BE2C (cell line): ENCODE measurements around the gene ZBTB47.

Source experiments
- DNase-seq: peaks from one replicate; pipeline ENCODE4 v3.0.0-alpha.2; 2020
- H3K27me3 ChIP-seq: fragments of 250-450 bp; sonication (Bioruptor Pico); 2 replicates; pipeline ENCODE4 v1.5.1; 2020; ENCODE audit warnings: mild to moderate bottlenecking
- H3K36me3 ChIP-seq: fragments of 250-450 bp; sonication (Bioruptor Pico); 2 replicates; pipeline ENCODE4 v1.5.1; 2020; ENCODE audit warnings: mild to moderate bottlenecking
- H3K4me1 ChIP-seq: fragments of 250-450 bp; sonication (Bioruptor Pico); 2 replicates; pipeline ENCODE4 v1.5.1; 2020
- H3K4me3 ChIP-seq: 2 replicates; pipeline ENCODE4 v1.5.1; 2011; ENCODE audit warnings: low read depth, low read length
- H3K9me3 ChIP-seq: fragments of 250-450 bp; sonication (Bioruptor Pico); 2 replicates; pipeline ENCODE4 v1.5.1; 2020
- CTCF ChIP-seq: IDR thresholded peaks from 2 replicates; pipeline ENCODE4 v1.5.1; 2012; ENCODE audit warnings: mild to moderate bottlenecking, low read depth, low read length

Gene ZBTB47

GRCh38 chr3:42649006-42649405, 4.5 kb upstream of the ZBTB47 start:
- Histone ChIP-seq H3K4me3 (no peak overlapping the region), H3K9me3 (no peaks in the 10 kb centered on the region), H3K4me1 (peaks cover 5% of the 10 kb centered on the region; the same call in 1 of the 2 replicates), H3K36me3 (no peaks in the 10 kb centered on the region; the same call in 1 of the 2 replicates), H3K27me3 (no peaks in the 10 kb centered on the region)
- DNase-seq: no peak
- TF ChIP-seq CTCF: no peak

- Histone ChIP-seq H3K4me3 (no peak overlapping the region), H3K36me3 (no peaks in the 10 kb centered on the region; the same call in 1 of the 2 replicates), H3K9me3 (no peaks in the 10 kb centered on the region), H3K27me3 (no peaks in the 10 kb centered on the region), H3K4me1 (peaks cover 5% of the 10 kb centered on the region; the same call in 1 of the 2 replicates)
- TF ChIP-seq CTCF: no peak
- no peak for DNase-seq
Observed at GRCh38 chr3:42649783-42650182, 3.7 kb upstream of the ZBTB47 start.

GRCh38 chr3:42651248-42652091, 2.0 kb upstream of the ZBTB47 start:
- DNase-seq: no peak
- TF ChIP-seq CTCF: no peak
- Histone ChIP-seq H3K9me3 (no peaks in the 10 kb centered on the region), H3K4me1 (peaks cover 5% of the 10 kb centered on the region; the same call in 1 of the 2 replicates), H3K27me3 (no peaks in the 10 kb centered on the region), H3K4me3 (no peak overlapping the region), H3K36me3 (no peaks in the 10 kb centered on the region; the same call in 1 of the 2 replicates)

- no peaks in the 10 kb centered on the region for H3K36me3 ChIP-seq
- H3K9me3 ChIP-seq: no peaks in the 10 kb centered on the region
- H3K4me3 ChIP-seq: no peak overlapping the region
- TF ChIP-seq CTCF: no peak
- peaks cover 5% of the 10 kb centered on the region; the same call in 1 of the 2 replicates for H3K4me1 ChIP-seq
- no peaks in the 10 kb centered on the region for H3K27me3 ChIP-seq
- no peak for DNase-seq
Observed at GRCh38 chr3:42652251-42652610, 1.3 kb upstream of the ZBTB47 start.

GRCh38 chr3:42652611-42653302, 740 bp upstream of the ZBTB47 start:
- peak; percentile 36 for DNase-seq

More at GRCh38 chr3:42652611-42653302, 740 bp upstream of the ZBTB47 start:
- Histone ChIP-seq H3K27me3 (no peaks in the 10 kb centered on the region), H3K9me3 (no peaks in the 10 kb centered on the region), H3K4me1 (peaks cover 5% of the 10 kb centered on the region; the same call in 1 of the 2 replicates), H3K36me3 (no peaks in the 10 kb centered on the region), H3K4me3 (peak overlapping the region; percentile 53)
- TF ChIP-seq CTCF: no peak
